RPMI8226 (cell line): Measurements from ENCODE around the gene COPS8.

Experiments
- DNase-seq: peaks from one replicate; pipeline ENCODE4 v3.0.0-alpha.2; 2015

Gene COPS8

DNA sequence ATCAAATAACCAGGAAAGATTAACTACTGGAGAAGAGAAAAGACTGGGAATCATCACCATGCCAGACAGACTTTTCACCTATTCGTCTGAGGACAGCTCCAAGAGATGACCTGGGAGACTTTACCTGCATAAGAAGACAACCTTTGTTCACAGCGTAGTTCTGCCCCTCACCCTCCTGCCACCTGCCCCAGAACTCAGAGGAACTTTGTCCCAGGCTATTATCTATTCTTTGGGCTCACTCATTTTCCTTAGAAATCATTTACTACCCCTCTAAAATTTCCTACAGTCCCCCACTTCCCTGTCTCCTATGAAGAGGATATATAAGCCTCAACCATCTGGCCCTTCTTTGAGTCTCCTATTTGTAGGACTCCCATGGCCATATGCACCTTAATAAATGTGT, 19.3 kb upstream of the COPS8 start:
- DNase-seq: no peak

DNA sequence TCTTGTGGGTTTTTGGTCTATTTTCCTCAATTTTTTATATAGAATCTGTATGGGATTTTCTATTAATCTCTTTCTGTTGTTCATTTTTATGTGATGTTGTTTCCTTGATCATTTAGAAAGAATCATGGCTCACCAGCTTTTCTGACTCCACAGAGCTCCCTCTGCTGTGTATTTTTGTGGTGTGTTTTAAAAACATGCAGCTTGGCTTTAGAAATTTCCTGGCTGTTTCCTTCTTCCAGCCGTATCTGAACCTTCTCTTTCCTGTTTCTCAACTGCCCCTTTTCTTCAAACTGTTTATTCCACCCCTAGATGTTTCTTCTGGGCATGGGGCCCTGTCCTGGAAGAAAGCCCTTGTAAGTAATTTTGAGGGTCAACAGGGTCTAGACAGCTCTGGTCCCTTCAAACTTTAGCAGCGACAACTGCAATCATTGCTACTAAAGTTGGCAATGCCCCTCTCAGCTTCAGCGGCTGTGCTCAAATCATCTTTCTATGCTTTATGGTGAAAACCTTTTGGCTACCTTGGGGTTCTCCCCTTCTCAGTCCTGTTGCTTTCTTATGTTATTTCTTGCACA, 17.6 kb upstream of the COPS8 start:
- DNase-seq: no peak

DNA sequence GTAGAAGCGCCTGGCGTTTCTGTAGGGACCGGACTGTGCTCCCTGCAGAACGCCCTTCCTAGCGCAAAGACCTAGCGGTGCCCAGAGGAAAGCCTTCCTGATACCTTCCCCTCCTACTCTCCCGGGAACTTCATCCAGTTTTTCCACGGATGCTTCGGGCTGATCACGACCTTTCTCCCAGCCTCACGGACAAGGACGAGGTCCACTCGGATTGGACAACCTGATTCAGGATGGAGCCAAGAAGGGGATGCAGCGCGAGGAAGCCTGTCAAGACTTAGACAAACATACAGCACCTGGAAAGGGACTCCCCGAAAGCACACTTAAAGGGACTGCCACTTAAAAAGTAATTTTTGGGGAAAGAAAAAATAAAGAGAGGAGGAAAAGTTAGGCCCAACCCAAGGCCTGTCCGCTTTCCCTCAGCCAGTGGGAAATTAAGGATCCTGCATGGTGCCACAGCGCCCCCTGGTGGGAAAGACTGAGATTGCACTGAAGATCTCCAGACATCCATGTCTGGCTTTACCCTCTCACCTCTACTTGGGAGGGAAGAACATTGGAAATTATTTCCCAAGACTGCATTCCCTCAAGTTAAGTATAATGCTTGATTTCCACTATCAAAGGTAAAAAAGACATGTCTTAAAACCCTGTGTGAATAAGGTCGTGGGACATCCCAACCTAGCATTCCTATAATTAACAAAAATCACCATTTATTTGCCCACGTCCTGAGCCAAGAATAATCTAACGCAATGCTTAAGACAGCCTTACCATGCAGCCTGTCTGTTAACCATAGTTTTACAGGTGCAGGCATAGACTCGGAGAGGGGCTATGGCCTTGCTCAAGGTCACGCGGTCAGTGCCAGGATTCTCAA, 13.4 kb upstream of the COPS8 start:
- peak; percentile 50 for DNase-seq

DNA sequence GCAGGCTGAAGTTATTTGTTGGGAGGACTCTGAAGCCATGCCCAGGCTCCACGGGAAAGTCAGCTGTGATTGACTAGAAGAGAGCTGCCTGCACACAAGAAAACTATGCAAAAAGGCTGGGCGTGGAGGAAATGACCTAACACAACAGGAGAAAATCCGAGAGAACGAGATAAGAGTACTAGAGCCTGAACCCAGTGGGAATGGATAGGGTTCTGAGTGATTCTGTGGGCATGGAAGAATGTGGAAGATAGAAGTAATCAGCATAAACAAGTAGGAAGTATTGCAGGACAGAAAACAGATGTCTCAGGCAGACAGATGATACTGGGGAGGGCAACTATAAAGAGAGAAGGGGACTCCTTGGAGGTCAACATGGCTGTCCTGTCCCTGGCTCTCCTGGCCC, 12.1 kb upstream of the COPS8 start:
- DNase-seq: no peak

DNA sequence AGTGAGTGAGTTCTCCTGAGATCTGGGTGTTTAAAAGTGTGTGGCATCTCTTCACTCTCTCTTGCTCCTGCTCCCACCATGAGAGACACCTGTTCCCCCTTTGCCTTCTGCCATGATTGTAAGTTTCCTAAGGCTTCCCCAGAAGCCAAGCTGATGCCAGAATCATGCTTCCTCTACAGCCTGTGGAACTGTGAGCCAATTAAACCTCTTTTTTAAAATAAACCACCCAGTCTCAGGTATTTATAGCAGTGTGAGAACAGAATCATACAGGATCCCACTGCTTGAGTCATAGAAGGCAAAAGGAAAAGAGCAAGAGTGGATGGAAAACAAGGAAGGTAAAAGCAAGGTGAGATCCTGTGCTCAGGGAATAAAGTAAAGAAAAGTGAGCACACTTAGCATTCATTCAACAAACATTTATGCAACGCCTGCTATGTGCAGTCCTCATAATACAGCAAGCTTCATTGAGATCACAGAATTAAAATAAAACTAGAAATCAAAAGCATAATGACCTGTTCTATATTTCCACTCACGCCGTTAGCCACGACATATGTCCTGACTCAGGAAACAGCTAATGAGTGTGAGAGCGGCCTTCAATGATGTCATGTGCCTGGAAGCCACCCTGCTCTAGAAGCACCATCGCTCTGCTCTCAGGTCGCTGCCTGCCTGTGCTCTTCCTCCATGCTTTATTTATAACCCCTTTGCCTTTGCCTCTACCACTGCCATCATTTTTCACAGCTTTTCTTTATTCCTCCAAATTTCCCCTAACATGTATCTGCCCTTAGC, 11.3 kb upstream of the COPS8 start:
- DNase-seq: no peak

DNA sequence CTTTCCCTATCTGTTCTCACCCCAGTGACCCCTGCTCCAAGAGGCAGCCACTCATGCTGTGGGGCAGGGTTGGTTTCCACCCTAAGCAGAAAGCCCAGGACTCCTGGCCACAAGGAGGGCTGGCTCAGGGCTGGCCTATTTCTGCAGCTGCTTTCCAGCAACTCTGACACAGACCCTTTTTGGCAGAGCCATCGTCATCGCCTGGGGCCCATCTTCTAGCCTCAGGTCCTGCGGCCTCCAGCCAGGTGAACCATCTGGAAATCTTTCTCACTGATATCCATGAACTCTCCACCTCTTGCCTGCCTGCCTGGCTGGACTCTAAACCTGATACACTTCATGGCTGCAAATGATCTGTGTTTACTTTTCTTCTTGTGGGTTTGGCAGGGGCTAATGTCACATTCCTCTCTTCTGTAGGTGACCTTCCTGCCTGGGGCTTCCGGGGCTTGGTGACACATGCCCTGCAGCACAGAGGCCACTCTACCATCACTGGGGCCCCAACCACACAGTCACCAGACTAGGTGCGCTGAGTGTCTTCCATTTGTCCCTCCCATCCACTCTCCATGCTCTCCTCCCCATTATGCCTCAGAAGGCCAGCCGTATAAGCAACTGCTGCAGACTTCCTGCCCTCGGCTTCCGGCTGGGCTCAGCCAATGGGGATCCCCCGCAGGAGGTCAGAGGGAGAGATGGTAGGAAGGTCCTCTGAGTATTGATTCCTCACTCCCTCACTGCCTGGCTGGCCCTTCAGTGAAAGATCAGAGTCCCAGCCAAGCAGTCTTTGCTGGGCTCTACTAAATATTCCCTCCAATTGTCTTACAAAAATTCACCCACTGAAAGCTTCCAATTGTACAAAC, 9.7 kb upstream of the COPS8 start:
- peak; percentile 37 for DNase-seq

DNA sequence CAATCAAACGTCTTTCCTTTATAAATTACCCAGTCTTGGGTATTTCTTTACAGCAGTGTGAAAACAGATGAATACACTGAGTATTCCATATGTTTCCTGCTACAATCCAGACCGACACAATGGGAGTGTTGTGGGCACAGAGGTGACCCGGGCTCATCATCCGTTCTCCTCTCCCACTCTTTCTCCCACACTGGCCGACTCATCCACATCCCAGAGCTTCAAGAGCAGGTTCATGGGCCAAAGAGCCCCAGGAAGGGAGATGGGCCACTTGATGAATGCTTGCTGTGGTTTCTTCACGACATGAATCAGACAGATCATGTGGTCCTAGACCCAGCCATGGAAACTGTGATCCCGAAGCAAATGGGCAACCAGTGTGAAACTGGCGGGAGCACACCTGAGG, 4.1 kb upstream of the COPS8 start:
- no peak for DNase-seq

DNA sequence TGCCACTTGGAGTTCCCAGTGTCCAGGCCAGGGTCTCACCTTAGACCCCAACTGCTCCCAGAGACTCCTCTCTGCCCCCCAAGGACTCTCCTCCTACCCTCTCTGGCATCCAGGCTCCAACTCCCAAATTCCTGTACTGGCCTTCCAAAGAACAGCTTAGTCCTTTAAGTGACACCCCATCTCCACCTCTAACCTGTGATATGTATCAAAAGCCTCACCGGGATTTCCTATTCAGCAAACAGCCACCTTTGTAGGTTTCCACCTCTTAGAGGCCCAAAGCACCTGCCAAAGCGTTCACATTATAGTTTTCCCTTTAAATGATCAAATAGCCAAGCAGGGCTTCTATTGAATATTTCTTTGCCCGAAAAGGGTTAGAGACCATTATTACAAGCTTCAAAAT, 2.7 kb upstream of the COPS8 start:
- no peak for DNase-seq

DNA sequence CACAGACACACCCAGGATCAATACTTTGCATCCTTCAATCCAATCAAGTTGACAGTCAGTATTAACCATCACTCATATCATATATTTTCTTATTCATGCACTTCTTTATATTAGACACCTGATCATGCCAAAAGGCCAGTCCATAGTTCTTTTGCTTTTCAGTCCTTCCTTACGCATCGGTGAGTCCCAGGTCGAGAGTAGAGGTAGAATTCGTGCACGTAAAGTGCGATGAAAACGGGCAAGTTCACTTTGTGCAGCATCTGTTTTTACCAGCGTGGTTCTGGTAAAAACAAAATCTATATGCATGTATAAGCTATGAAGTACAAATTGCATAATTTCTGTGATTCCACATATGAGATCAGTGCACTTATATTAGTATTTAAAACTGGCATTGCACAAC, 1.2 kb upstream of the COPS8 start:
- no peak for DNase-seq

DNA sequence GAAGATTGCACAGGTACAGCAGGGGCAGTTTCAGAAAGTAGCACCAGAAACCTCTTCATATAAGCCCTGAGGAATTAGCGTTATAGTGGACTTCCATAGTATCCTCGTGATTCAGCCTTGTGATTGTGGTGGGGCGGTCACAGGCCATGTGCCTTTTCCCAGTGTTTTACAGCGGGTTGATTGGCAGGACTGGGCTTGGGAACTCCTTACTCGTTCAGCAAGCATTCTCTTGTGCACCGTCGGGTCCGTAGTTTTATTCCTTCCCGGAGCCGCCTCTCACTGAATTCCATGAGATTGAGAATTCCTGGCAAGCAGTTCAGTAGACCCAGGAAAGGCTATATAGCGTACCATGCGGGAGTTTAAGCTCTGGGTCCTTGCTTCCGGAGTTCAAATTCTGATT, 5.2 kb downstream of the COPS8 start:
- no peak for DNase-seq

DNA sequence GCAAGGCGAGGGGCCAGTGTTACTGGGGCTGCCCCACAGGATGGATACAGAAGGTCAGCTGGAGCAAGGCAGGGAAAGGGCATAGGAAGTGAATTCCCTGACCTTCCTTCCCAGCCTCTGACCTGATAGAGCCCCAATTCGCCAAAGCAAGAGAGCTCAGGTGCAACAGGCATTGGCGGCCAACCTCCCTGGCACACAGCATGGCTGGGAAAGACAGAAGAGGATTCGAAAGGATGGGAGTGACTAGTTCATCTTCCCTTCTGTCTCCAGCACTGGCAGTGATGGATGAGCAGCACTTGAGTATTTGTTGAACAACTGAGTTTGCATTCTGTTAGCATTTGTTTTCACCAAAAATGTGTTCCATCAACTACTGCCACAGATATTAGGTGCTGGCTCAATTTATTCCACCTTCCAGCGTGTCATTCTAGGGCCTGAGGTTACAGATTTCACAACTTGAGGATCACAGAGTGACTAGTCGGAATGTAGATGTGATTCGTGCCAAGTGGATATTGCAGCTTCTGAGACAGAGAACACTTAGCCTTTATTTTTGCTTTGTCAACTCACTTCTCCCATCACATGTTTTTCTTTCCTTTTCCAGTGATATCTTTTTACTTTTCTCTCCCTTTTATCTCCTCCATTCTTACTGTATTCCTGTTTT, 6.2 kb downstream of the COPS8 start:
- DNase-seq: no peak

DNA sequence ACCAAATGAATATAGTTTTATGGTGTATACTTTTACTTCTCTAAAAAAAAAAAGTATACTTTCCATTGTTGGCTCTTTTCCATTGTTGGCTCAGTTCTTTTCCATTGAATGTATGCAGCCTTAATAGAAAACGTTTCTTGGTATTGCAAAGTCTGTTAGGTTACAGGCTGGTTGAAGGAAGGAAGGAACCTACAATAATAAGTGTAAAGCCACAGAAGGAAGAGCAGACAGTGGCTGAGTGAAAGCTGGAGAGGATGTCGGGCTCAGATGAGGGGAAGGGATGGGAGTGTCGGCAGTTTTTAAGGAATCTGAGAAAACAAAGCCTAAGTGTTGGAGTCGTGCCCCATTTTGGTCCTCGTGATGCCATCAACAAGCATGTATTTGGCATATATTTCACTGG, 6.8 kb downstream of the COPS8 start:
- DNase-seq: no peak

DNA sequence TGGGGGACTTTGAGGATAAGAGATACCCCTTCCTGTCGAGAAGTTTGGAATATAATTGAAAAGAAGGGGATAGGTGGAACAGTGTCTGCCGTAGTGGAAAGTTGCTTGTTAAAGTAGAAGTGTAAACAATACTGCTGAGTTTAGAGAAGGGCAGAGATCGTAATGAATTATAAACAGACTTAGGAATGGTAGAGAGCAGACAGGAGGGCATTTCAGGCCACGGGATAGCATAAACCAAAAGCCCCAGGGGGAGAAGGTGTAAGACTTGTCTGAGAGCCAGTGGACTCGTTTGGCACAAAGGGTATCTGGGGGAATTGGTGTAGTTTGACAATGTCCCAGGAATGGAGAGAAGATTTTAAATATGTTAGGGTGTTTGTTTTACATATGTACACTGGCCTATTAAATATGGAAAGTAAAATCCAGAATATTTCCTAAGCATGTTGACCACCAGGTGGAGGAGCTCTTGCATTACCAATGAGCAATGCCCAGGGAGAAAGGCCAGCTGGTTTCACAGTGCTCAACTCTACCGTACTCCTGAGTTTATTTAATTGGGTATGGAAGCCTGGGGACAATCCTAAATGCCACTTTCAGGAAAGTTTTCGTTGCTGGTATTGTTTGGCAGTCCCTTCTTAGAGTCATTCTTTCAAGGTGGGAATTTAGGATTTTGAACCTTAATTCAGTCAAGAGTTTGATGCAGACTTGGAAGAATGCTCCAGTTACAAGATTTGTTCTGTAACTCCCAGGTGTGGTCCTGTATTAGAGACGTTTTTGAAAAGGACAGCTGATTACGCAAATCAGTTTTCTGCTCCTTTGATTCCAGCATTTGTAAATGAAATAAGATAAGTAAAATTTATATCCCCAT, 7.5 kb downstream of the COPS8 start:
- DNase-seq: peak; percentile 59

DNA sequence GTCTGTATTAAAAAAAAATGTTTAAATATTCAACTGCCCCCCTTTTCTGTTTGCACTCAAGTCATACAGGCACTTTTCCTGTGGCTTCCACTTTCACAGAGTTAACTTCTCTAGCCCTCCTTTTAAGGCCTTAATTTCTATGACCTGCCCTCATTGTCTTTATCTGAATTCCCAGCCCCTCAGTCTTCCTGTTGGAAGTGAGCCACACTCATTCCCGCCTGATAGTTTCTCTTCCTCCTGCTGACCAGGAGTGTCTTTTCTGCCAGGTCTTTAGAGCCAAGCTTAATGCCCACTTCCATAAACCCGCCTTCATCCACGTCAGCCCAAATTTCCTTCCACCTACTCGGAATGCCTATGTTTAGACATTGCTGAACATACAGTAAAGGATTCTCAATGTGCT, 10.5 kb downstream of the COPS8 start:
- DNase-seq: no peak

DNA sequence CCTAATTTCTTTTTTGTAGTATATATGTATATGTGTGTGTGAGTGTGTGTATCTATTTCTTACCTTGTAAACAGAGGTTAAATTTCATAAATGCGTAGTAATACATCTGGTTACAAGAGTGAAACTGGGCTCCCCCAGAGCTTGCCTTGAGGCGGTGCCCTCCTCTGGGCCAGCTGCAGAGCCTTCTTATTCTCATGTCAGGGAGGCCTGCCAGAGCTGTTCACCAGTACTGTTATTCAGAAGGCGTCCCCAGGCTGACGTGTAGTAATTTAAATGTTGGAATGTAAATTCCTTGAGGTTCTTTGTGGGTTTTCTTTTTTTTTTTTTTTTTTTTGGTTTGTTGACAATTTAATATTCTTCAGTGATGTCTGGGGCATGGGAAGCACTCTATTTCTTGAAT, 11.2 kb downstream of the COPS8 start:
- peak; percentile 65 for DNase-seq

DNA sequence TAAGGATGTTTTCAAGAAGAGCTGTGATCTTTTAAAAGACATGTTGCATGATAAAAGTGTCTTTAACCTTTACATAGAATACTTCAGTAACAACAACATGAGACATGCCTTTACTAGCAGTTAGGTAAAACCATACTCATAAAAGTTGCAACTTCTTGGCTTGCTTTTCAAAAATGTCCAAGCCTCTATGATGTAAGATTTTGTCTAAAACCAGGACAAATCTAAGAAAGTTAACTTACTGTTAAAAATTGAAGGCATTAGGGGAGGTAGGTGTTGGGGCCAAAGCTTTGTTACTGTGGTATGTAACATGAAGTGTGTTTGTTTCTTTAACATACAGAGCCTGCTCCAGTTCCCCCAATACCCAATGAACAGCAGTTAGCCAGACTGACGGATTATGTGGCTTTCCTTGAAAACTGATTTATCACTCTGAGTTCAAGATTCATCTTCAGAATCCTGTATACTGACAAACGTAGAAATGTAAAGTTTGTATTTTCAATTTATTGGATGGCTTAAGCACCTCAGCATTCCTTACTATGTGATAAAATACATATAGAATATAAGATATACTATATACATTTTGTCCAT, 11.7 kb downstream of the COPS8 start:
- no peak for DNase-seq

DNA sequence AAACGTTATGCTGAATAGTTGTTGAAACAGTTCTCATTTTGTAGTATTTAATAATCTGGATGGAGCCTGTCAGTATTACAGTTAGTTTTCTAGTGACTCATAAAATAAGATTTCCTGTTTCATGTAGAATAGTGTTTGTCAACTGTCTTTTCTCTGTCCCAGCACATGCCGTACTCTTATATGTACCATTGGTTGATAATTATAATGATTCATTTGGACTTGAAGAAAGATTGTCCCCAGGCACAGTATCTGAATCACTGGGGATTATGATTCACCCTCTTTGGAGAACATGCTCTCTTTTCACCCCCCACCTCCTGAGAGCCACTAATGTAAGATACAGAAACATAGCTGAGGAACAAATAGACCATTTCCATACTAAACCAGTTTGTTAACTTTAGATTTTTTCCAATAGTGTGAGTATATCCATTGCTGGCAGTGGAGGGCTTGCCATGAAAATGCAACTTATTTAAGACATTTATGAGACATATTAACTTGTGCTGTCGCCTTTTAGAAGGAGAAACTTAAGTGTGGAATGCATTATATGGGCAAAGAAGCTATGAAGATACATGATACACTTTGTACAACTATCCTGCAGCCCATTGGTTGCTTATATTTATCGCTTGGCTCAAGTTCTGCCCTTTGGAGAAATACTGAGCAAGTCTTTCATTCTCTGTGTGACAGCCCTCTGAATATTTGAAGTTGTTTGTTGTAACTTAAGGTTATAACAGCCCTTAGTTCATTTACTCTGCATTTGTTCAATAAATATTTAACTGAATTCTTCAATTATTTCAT, 12.4 kb downstream of the COPS8 start:
- no peak for DNase-seq

DNA sequence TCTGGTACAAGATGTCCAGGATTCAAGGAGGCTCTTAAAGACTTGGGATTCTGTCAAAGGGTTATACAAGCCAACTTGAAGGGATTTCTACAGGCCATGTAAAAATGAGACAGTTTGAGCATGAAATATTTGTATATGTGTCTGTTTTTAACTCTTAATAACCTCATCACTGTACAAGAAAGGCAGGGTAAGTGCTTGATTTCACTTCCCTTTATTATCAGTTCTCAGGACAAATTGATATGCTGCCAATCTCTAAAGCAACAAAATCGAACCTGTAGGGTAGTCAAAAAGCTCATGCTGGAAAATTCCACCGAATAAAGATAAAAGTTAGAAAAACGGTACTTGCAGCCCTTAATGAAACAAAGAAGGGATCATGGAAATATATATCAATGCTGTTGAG, 14.1 kb downstream of the COPS8 start:
- peak; percentile 25 for DNase-seq

DNA sequence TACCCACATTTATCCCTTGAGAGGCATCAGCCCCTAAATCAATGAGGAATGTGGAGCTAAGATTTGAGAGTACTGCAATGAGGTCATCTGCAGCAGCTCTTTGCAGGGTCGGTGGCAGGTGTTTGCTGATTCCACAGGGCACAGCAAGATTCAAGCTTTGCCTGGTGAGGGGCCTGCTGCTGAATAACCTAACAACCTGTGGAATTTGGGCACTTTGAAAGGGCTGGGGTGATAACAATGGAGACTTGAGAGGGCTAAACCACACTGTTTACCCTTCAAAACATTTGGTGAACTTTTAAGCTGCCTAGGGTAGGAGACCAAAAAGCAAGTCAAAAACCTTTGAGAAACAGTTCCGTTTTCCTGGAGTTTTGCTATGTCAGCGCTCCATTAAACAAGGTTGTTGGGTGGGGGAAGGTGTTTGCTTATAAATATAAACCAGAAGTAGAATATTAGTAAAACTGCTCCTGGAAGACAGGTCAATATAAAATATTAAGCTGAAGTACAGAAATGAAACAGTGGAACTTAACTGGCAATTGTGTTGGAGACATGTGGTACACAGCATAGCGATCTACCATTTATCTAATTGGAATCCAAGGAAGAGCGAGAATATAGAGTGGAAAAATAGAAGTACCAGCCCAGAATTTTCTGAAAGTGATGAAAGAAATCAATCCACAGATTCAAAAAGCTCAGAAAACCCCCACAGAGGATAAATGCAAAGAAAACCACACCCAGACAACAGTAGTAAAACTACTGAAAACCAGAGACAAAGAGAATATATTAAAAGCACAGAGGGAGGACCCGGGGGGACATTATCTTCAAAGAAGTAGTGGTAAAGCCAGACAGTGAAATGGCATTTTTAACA, 15.7 kb downstream of the COPS8 start:
- DNase-seq: peak; percentile 77
